C4-2B (cell line): Measurements from ENCODE around the gene SIVA1.
A peak's percentile ranks its signal among the peaks of the same experiment; 100 is the strongest.
"Not testable (repeated sequence)": the region's sequence is repeated elsewhere in the genome, so short reads cannot be mapped to it uniquely, and the experiment has no call there.

Source experiments
- H3K27ac ChIP-seq: fragments of 450-650 bp; 2 replicates; pipeline ENCODE4 v1.5.1; 2017
- CTCF ChIP-seq: fragments of 450-650 bp; conservative IDR thresholded peaks from 2 replicates; pipeline ENCODE4 v1.5.1; 2017; ENCODE audit warnings: mild to moderate bottlenecking
- ZFX ChIP-seq: fragments of 450-650 bp; IDR thresholded peaks from 2 replicates; pipeline ENCODE4 v1.6.1; 2017

SIVA1 gene

DNA sequence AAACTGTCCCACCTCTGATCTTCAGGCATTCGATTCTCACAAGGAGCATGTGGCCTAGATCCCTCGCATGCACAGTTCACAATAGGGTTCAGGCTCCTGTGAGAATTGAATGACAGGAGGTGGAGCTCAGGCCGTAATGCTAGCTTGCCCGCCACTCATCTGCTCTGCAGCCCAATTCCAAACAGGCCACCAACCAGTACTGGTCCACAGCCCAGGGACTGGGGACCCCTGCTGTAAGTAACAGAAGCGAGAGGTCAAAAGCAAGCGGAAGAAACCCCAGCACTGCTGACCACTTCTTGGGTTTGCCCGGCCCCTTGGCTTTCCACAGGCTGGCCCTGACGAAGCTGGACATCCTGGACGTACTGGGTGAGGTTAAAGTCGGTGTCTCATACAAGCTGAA, 8.5 kb upstream of the SIVA1 start:
- H3K27ac ChIP-seq, result no peak overlapping the region
- no peak for TF ChIP-seq ZFX
- TF ChIP-seq CTCF, result no peak

- no peak overlapping the region for H3K27ac ChIP-seq
Measured at GRCh38 chr14:104745431-104745830, 7.5 kb upstream of the SIVA1 start.

GRCh38 chr14:104746071-104746545, 6.8 kb upstream of the SIVA1 start:
- no peak for TF ChIP-seq CTCF
- TF ChIP-seq ZFX, result no peak

More at GRCh38 chr14:104745431-104745830, 7.5 kb upstream of the SIVA1 start:
- TF ChIP-seq CTCF (no peak), ZFX (no peak)

DNA sequence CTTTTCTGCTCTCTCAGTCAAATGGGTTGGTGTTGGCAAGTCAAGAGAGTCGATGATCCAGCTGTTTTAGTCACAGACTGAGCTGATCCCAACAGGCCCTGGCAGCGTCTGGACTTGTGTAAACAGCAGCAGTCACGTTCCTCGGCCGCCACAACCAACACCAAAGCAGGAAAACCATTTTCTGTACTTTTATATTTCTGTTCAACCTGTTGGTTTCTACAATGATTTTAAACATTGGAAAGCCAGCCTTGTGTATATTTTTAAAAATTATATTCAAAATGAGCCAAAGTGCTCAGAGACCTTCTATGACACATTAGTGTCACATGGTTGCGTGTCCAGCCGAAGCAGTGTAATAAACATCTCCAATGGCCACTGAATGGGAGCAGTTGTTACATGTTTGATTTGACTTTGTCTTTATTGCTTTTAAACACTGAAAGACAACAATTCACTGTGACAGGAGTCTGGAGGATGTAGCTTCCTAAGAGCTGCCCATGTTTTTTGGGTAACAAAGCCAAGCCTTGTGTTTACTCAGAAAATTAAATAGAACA, 5.9 kb upstream of the SIVA1 start:
- peak overlapping the region; percentile 61 for H3K27ac ChIP-seq
- TF ChIP-seq CTCF (no peak), ZFX (no peak)

More at GRCh38 chr14:104746071-104746545, 6.8 kb upstream of the SIVA1 start:
- peak overlapping the region; percentile 61 for H3K27ac ChIP-seq

DNA sequence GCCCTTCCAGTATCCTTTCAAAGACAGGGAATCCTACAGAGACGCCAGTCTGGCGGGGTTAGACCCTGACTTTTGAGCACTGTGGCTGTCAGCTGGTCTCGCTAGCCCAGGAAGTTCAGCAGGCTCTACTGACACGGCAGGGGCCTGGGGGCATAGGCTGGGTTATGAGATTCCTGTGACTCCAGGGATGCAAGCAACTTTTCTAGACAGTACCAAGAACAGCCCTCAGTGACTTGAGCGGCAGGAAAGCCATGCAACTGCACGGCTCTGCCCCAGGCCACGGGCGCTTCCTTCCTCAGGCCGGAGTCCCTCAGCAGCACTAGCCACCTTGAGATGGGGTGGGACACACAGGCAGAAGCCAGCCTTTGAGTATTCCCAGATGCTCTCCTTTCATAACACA, 5.1 kb upstream of the SIVA1 start:
- H3K27ac ChIP-seq, result peak overlapping the region; percentile 61
- no peak for TF ChIP-seq ZFX
- TF ChIP-seq CTCF, result no peak

DNA sequence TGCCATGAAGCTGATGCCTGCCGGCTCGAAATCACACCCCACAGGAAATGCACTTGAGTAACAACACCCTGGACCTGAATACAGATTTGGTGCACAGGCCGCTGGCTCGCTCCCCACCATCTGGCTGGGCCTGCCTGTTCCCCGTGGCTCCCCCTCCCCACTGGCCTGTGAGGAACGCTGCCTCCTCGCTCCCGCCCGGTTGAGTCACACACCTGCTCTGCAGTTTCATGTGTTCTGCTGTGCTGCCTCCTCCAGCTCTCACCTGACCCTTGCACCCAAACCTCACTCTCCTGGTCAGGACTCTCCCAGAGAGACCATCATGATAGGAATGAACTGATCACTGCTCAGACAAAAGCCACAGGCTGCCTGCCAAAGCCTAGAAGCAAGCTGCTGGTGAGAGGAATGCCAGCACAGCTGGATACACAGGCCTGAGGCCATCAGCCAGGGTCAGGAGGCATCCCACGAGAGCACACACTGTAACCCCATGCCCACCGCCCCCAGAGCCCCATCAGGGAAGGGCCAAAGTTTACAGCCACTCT, 3.8 kb upstream of the SIVA1 start:
- TF ChIP-seq CTCF (no peak), ZFX (no peak)
- H3K27ac ChIP-seq, result no peak overlapping the region

DNA sequence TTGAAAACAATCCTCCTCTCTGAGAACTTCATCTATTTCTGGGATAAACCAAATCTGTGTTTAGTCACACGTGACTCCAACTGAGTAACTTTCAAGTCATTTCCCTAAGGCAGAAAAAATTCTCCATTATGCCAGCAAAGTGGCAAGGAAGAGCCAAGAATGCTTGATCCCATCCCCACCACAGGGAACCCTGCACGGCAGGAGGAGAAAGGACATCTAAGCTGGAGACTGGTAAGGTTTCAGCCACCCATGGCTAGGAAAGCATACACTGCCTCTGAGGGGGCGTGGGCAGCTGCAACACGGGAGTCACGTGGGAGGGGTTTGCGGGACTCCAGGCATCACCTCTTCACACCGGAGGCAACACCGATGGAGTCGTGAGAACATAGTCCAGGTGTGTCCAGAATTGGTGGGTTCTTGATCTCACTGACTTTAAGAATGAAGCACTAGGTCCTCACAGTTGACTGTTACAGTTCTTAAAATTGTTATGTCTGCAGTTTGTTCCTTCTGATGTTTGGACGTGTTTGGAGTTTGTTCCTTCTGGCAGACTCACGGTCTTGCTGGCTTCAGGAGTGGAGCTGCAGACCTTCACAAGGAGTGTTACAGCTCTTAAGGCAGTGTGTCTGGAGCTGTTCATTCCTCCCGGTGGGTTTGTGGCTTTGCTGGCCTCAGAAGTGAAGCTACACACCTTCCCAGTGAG, 2.7 kb upstream of the SIVA1 start:
- TF ChIP-seq ZFX (no peak), CTCF (no peak)
- H3K27ac ChIP-seq, result no peak overlapping the region

DNA sequence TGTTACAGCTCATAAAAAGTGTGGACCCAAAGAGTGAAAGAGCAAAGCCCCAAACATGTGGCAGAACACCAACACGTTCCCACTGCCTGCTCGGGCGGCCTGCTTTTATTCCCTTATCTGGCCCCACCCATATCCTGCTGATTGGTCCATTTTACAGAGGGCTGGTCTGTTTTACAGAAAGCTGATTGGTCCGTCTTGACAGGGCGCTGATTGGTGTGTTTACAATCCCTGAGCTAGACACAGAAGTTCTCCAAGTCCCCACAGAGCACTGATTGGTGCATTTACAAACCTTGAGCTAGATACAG, 2.2 kb upstream of the SIVA1 start:
- H3K27ac ChIP-seq, result not testable (repeated sequence)
